SK-N-SH treated with all-trans-retinoic acid at 6 μM for 48 hours (cell line): ENCODE measurements around the gene SYNGAP1.

ENCODE experiments used
- ARNTL ChIP-seq: fragments of 450-650 bp; formaldehyde crosslinking; IDR thresholded peaks from 2 replicates; pipeline ENCODE4 v1.5.0; 2020; ENCODE audit warnings: low read depth, mild to moderate bottlenecking, moderate library complexity, borderline replicate concordance
- BACH2 ChIP-seq: fragments of 250-450 bp; sonication (Bioruptor Pico); IDR thresholded peaks from 2 replicates; pipeline ENCODE4 v1.9.0; 2021; ENCODE audit warnings: mild to moderate bottlenecking, borderline replicate concordance
- CREB5 ChIP-seq: fragments of 250-450 bp; sonication (Bioruptor Pico); IDR thresholded peaks from 2 replicates; pipeline ENCODE4 v1.5.1; 2020; ENCODE audit warnings: low read depth, mild to moderate bottlenecking, moderate library complexity
- CSDC2 ChIP-seq: fragments of 250-450 bp; sonication (Bioruptor Pico); IDR thresholded peaks from 2 replicates; pipeline ENCODE4 v1.5.0; 2020; ENCODE audit warnings: mild to moderate bottlenecking, moderate library complexity
- CSRNP3 ChIP-seq: fragments of 250-450 bp; sonication (Bioruptor Pico); IDR thresholded peaks from 2 replicates; pipeline ENCODE4 v1.5.1; 2021; ENCODE audit warnings: mild to moderate bottlenecking, moderate library complexity
- PATZ1 ChIP-seq: fragments of 250-450 bp; sonication (Bioruptor Pico); IDR thresholded peaks from 2 replicates; pipeline ENCODE4 v1.8.0; 2020; ENCODE audit warnings: mild to moderate bottlenecking, moderate library complexity, borderline replicate concordance
- POU6F1 ChIP-seq: fragments of 250-450 bp; sonication (Bioruptor Pico); IDR thresholded peaks from 2 replicates; pipeline ENCODE4 v1.8.0; 2021; ENCODE audit warnings: low read depth, mild to moderate bottlenecking, moderate library complexity, borderline replicate concordance
- SNAI2 ChIP-seq: fragments of 250-450 bp; sonication (Bioruptor Pico); IDR thresholded peaks from 2 replicates; pipeline ENCODE4 v1.5.0; 2020; ENCODE audit warnings: mild to moderate bottlenecking, moderate library complexity
- TOX ChIP-seq: fragments of 250-450 bp; sonication (Bioruptor Pico); IDR thresholded peaks from 2 replicates; pipeline ENCODE4 v1.8.0; 2021; ENCODE audit warnings: mild to moderate bottlenecking, moderate library complexity, borderline replicate concordance
- ZFP3 ChIP-seq: fragments of 250-450 bp; sonication (Bioruptor Pico); IDR thresholded peaks from 2 replicates; pipeline ENCODE4 v1.5.0; 2020; ENCODE audit warnings: mild to moderate bottlenecking, moderate library complexity
- ZFP30 ChIP-seq: fragments of 450-650 bp; formaldehyde crosslinking; IDR thresholded peaks from 2 replicates; pipeline ENCODE4 v1.5.0; 2022; ENCODE audit warnings: mild to moderate bottlenecking, moderate library complexity
- ZNF70 ChIP-seq: fragments of 450-650 bp; formaldehyde crosslinking; IDR thresholded peaks from 2 replicates; pipeline ENCODE4 v1.5.0; 2020; ENCODE audit warnings: mild to moderate bottlenecking, moderate library complexity

GRCh38 chr6:33456156-33456555, 36.3 kb downstream of the SYNGAP1 start:
- TF ChIP-seq PATZ1 (CRISPR knock-in tag), result no peak
- TF ChIP-seq ZFP3 (CRISPR knock-in tag), result no peak
- no peak for TF ChIP-seq CSRNP3 (CRISPR knock-in tag)
- TF ChIP-seq CREB5 (CRISPR knock-in tag), result no peak
- TF ChIP-seq BACH2, result no peak
- TF ChIP-seq POU6F1, result no peak
- TF ChIP-seq SNAI2 (CRISPR knock-in tag), result no peak
- no peak for TF ChIP-seq CSDC2
- TF ChIP-seq ARNTL (CRISPR knock-in tag), result no peak
- no peak for TF ChIP-seq TOX (CRISPR knock-in tag)
- no peak for TF ChIP-seq ZFP30
- TF ChIP-seq ZNF70 (CRISPR knock-in tag), result no peak
